ENCODE measurements around the gene PRAMEF27.
"Not testable (repeated sequence)": the region's sequence is repeated elsewhere in the genome, so short reads cannot be mapped to it uniquely, and the experiment has no call there.

The PRAMEF27 gene

DNA sequence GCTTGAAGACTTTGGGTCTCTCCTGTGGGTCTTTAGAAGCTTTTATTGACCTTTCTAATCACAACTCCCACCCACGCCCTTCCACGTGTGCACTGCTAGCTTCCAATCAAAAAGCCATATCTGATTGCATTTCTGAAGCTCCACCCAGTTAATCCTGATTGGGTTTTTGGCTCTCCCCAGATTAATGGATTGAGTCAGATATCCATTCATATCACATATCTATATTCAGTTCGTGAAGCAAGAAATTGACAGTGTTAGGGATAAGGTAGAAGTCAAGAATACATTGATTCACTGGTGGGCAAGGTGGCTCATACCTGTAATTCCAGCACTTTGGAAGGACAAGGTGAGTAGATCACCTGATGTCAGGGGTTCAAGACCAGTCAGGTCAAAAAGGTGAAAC, at the start of gene PRAMEF27:
TSS of gene PRAMEF27 (minus strand) at position 101 of the 400 bp plus-strand sequence. CDS start 2,916 bp downstream, outside the sequence.
- DNase-seq, ATAC-seq: not testable (repeated sequence)

DNA sequence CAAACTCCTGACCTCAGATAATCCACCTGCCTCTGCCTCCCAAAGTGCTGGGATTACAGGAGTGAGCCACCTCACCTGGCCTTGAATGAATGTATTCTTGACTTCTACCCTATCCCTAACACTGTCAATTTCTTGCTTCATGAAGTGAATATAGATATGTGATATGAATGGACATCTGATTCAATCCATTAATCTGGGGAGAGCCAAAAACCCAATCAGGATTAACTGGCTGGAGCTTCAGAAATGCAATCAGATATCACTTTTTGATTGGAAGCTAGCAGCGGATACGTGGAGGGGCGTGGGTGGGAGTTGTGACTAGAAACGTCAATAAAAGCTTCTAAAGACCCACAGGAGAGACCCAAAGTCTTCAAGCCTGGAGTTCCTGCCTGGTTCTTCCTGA, 14.1 kb upstream of the PRAMEF27 start, which contains the start of gene PRAMEF25:
TSS of gene PRAMEF25 (plus strand) at position 301 of the 400 bp plus-strand sequence. CDS start 2,920 bp downstream, outside the sequence.
- DNase-seq, ATAC-seq: not testable (repeated sequence)

DNA sequence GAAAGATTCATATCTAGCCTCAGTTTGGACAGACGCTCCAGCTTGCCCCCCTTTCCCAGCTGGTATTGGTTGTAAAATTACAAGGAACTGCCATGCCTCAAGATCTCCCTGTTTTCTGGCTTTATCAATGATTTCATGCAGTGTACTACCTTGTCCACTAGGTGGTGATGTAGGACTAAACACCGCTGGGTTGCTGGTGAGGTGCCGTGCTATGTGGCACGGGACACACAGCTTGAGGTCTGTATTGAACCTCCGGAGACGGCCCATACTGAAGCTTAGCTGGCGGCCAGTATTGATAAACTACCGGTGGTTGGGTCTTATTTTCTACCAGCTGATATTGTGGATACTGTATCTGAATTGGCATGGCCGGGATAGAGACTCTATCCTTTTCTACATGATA, 36.5 kb downstream of the PRAMEF27 start:
- ATAC-seq, DNase-seq: not testable (repeated sequence)

DNA sequence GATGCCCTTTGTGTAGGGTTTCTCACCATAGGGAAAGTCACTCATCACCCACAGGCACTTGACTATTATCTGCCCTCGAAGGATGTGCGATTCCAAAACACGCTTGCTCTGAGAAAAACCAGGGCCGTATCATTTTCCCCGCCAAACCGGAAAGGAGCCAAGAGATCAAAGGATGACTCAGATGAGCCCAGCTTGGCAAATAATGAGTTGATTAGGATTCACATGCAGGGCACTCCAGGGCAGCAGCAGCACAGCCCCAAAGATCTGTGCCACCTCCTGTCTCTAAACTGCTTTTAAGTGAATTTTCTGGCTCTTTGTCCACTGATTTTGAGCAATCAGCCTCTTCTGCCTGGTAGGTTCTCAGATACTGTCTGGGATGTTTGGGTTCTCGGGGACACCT, 44.4 kb downstream of the PRAMEF27 start:
- ATAC-seq, result not testable (repeated sequence)

DNA sequence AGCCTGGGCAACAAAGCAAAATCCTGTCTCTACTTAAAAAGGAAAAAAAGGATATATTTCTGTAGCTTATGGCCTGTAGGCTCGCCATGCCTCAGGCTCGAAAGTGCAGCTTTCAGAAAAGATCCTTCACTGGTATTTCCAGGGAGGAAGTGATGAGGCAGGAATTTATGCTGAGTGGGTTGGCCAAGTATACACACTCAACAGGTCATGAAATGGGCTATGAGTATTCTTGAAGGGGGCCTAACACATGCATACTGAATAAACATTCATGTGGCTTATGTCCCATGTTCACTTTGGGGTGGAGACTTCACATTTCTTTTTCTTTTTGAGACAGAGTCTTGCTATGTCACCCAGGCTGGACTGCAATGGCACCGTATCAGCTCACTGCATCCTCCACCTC, 47.0 kb downstream of the PRAMEF27 start:
- not testable (repeated sequence) for ATAC-seq, DNase-seq

More for the DNA sequence above, 44.4 kb downstream of the PRAMEF27 start:
- not testable (repeated sequence) for DNase-seq

DNA sequence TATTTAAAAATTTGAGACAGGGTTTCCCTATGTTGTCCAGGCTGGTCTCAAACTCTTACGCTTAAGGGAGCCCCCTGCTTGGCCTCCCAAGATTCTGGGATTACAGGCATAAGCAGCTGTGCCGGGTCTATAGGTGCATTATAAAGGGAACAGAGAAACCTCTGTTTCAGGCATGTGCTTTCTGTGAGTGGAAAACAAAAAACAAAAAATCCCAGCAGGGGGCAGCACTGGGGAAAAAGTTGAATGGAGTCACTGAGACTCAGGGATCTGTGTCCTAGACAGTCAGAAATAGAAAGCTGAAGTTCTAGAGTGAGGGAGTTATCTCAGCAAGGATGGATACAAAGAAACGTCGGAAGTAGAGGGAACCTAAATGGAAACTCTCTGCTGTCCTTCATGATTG, 50.6 kb downstream of the PRAMEF27 start:
- DNase-seq, ATAC-seq: not testable (repeated sequence)
